ENCODE results near the gene ZDHHC3.

GRCh38 chr3:44892689-44893088 is 83.3 kb downstream of the ZDHHC3 start:
- TF ChIP-seq NRF1 (IDR thresholded peaks at IDR 0.05; ENCODE audit: low read depth, low read length) (no peak), TAF1 (IDR thresholded peaks at IDR 0.05; ENCODE audit: borderline replicate concordance, low read depth, low read length) (no peak), ELF1 (IDR thresholded peaks at IDR 0.05) (no peak)
